ENCODE measurements around the gene CST5. TPM values are rescaled to one million over a fixed set of nuclear protein-coding genes. Genes with fewer than 3 reads are reported as not detected.
"Not testable (repeated sequence)": the region's sequence is repeated elsewhere in the genome, so short reads cannot be mapped to it uniquely, and the experiment has no call there.

The CST5 gene
- total and polyA plus RNA-seq, 11 donors: not detected

DNA sequence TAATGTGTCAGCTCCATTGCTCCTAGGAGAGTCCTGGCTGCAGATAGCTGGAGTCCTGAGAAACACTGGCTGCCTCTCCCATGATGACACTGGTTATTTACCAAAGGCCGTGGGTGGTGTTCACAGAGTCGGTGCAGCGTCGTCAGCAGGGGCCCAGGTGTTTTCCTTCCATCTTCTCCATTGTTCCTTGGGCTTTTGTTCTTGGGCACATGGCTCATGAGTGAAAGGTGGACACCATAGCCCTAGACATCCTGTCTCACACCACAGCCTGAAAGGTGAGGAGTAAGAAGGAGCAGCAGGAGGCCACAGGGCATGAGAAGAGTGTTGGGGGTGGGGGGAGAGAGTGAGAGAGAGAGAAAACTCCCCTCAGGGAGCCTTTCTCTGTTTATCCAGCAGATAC, 9.1 kb downstream of the CST5 start:
- H3K9me3 ChIP-seq: no peaks in the 10 kb centered on the region
- intact Hi-C loops (cut with DNase I): loop anchor here in 2 of 10 donors (5.0 to 10.0 kb wide), 2 partner anchors 52 to 56 kb away; no protein-coding TSS in a partner anchor
- H3K4me3 ChIP-seq: no peak overlapping the region
- H3K27me3 ChIP-seq: peaks cover 4 to 59% (median 14%) of the 10 kb centered on the region in 9 donors
- no peak overlapping the region for H3K27ac ChIP-seq
- no peak for TF ChIP-seq POLR2A (IDR thresholded peaks at IDR 0.05)
- TF ChIP-seq, protein P1, sequence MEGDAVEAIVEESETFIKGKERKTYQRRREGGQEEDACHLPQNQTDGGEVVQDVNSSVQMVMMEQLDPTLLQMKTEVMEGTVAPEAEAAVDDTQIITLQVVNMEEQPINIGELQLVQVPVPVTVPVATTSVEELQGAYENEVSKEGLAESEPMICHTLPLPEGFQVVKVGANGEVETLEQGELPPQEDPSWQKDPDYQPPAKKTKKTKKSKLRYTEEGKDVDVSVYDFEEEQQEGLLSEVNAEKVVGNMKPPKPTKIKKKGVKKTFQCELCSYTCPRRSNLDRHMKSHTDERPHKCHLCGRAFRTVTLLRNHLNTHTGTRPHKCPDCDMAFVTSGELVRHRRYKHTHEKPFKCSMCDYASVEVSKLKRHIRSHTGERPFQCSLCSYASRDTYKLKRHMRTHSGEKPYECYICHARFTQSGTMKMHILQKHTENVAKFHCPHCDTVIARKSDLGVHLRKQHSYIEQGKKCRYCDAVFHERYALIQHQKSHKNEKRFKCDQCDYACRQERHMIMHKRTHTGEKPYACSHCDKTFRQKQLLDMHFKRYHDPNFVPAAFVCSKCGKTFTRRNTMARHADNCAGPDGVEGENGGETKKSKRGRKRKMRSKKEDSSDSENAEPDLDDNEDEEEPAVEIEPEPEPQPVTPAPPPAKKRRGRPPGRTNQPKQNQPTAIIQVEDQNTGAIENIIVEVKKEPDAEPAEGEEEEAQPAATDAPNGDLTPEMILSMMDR (IDR thresholded peaks at IDR 0.05): no peak
- no peak for DNase-seq
- 16 to 40% (median 32%) methylated on average over 1 to 4 of the region's 4 CpGs for WGBS, 4 donors
- H3K4me1 ChIP-seq: no peaks in the 10 kb centered on the region
- ATAC-seq: no peak
- H3K36me3 ChIP-seq: no peaks in the 10 kb centered on the region

DNA sequence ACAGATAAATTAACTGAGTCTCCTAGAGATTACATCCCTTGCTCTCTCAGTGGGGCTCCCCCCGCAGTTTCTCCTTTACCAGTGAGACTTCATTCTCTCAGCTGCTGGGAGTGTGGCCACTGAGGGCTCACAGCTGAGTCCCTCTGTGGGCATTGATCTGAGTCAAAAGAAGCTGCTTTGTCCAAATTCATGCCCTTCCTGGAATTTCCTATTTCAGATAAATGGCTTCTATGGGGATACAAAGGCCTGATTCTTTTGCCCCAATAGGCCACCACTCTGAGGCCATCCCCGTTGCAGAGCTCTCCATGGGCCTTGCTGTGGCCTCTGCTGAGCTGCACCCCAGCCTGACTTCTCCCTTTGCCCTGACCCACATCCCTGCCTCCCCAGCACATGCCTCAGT, 10.0 kb downstream of the CST5 start:
- Histone ChIP-seq H3K4me1 (no peaks in the 10 kb centered on the region), H3K27me3 (peaks cover 4 to 59% (median 14%) of the 10 kb centered on the region in 9 donors), H3K4me3 (no peak overlapping the region), H3K36me3 (no peaks in the 10 kb centered on the region), H3K27ac (no peak overlapping the region), H3K9me3 (no peaks in the 10 kb centered on the region)
- ATAC-seq (no peak), DNase-seq (no peak)
- intact Hi-C loops (cut with DNase I): no loop called here
- WGBS, 4 donors: 54 to 69% (median 55%) methylated on average over 2 of the region's 2 CpGs
- TF ChIP-seq POLR2A (IDR thresholded peaks at IDR 0.05): no peak
- TF ChIP-seq, protein P1 (IDR thresholded peaks at IDR 0.05): no peak

DNA sequence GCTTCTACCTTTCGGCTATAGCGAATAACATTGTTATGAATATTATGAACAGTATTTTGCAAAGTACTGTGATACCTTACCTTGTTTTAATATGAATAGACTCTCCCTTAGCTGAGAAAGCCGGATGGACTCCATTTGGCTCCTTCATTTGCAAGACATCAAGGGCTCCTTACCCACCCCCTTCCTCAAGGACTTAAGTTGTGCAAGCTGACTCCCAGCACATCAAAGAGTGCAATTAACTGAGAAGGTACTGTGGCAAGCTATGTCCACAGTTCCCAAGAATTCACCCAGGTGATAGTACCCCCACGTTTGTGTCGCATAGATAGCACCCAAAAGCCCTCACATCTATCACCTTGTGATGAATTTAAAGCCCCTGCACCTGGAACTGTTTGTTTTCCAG, 11.2 kb downstream of the CST5 start:
- H3K27ac ChIP-seq: no peak overlapping the region
- H3K36me3 ChIP-seq: no peaks in the 10 kb centered on the region
- H3K27me3 ChIP-seq: peaks cover 4 to 68% (median 14%) of the 10 kb centered on the region in 9 donors
- DNase-seq (no peak), ATAC-seq (no peak)
- no peaks in the 10 kb centered on the region for H3K4me1 ChIP-seq
- peaks cover 0 to 5% (median 0%) of the 10 kb centered on the region in 12 donors for H3K9me3 ChIP-seq
- WGBS, 4 donors: 35 to 52% (median 39%) methylated on average over 5 of the region's 5 CpGs
- intact Hi-C loops (cut with DNase I): no loop called here
- no peak for TF ChIP-seq POLR2A (IDR thresholded peaks at IDR 0.05)
- TF ChIP-seq, protein P1 (IDR thresholded peaks at IDR 0.05): no peak
- H3K4me3 ChIP-seq: no peak overlapping the region

DNA sequence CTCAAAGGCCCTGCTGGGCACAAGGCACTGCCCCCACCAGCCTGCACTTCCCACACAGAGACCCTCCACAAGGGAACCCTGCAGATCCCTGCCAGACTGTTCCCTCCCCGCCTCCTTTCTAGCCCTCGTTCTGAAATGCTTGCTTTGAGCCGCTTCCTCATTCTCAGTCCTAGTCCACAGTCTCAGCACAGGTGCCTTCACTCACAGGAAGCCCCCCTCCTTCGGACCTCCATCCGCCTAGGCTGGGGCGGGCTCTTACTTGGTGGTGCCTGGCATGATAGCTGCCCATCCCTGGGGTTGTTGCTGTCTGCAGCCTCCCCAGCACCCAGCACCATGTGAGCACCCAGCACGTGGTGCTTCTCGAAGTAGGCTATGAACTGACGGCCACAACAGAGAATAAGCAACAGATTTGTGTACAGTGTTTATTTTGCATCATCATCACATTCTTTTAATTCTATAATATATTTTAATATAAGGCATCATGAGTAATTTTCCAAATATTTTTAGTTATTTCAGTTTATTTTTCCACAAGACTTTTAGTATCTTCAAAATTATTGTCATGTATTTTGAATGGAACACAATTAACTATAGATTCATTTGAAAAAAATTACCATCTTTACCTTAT, 12.3 kb downstream of the CST5 start:
- Histone ChIP-seq H3K4me1 (no peaks in the 10 kb centered on the region), H3K27ac (no peak overlapping the region), H3K9me3 (peaks cover 0 to 12% (median 0%) of the 10 kb centered on the region in 12 donors), H3K4me3 (no peak overlapping the region), H3K27me3 (peaks cover 4 to 66% (median 9%) of the 10 kb centered on the region in 9 donors), H3K36me3 (no peaks in the 10 kb centered on the region)
- intact Hi-C loops (cut with DNase I): no loop called here
- DNase-seq (no peak), ATAC-seq (no peak)
- 45 to 61% (median 50%) methylated on average over 8 to 9 of the region's 9 CpGs for WGBS, 4 donors
- no peak for TF ChIP-seq POLR2A (IDR thresholded peaks at IDR 0.05)
- TF ChIP-seq, protein P1 (IDR thresholded peaks at IDR 0.05): no peak

DNA sequence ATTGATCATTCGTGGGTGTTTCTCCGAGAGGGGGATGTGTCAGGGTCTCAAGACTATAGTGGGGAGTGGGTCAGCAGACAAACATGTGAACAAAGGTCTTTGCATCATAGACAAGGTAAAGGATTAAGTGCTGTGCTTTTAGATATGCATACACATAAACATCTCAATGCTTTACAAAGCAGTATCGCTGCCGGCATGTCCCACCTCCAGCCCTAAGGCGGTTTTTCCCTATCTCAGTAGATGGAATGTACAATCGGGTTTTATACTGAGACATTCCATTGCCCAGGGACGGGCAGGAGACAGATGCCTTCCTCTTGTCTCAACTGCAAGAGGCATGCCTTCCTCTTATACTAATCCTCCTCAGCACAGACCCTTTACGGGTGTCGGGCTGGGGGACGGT, 18.8 kb downstream of the CST5 start:
- H3K27ac ChIP-seq; DNase-seq; ATAC-seq; intact Hi-C loops (cut with DNase I); H3K4me1 ChIP-seq; H3K4me3 ChIP-seq; H3K36me3 ChIP-seq: not testable (repeated sequence)
- WGBS, 4 donors: 31 to 45% (median 35%) methylated on average over 9 to 10 of the region's 10 CpGs
- Histone ChIP-seq H3K27me3 (peaks cover 0 to 19% (median 0%) of the 10 kb centered on the region in 9 donors), H3K9me3 (peaks cover 0 to 12% (median 0%) of the 10 kb centered on the region in 12 donors)

Data from heart left ventricle (tissue), 16 donors.